Caco-2 (cell line): Measurements from ENCODE around the gene MNAT1. TPM values are rescaled to one million over a fixed set of nuclear protein-coding genes. Genes with fewer than 3 reads are reported as not detected.

Source experiments
- BruUV-seq: library from RNA; stranded (reverse); fragments of 400-500 nt; replicated peaks from 2 replicates; lab custom pipeline; 2021; lab: Mats Ljungman, UMichigan
- CTCF ChIA-PET: fragments of 300-600 bp; sonication (Branson Sonifier 250); formaldehyde crosslinking; loops from one replicate; lab custom pipeline; 2022; ENCODE audit warnings: antibody characterized with exemption; lab: Charles Lee
- POLR2A ChIA-PET: fragments of 300-600 bp; sonication (Branson Sonifier 250); formaldehyde crosslinking; loops from one replicate; lab custom pipeline; 2022; ENCODE audit warnings: antibody characterized with exemption; lab: Charles Lee
- DNase-seq, 2 experiments: peaks; one replicate each; pipeline versions ENCODE4 v3.0.0 to v3.0.0-alpha.2; 2020 to 2022
- H3K27me3 ChIP-seq: replicated peaks from 2 replicates; pipeline ENCODE4 v1.6.0; 2011; ENCODE audit warnings: low read length; ENCODE audit not compliant: control insufficient read depth, insufficient read depth
- H3K36me3 ChIP-seq: 2 replicates; pipeline ENCODE4 v1.5.1; 2011; ENCODE audit warnings: low read length; ENCODE audit not compliant: control insufficient read depth, insufficient read depth
- H3K4me1 ChIP-seq: fragments of 250-450 bp; sonication (Bioruptor Pico); 2 replicates; pipeline ENCODE4 v1.5.1; 2020; ENCODE audit warnings: mild to moderate bottlenecking
- H3K4me3 ChIP-seq: 2 replicates; pipeline ENCODE4 v1.5.1; 2011; ENCODE audit warnings: low read depth, mild to moderate bottlenecking, control low read depth, low read length
- H3K9me3 ChIP-seq: fragments of 250-450 bp; sonication (Bioruptor Pico); 2 replicates; pipeline ENCODE4 v1.5.1; 2020; ENCODE audit warnings: mild to moderate bottlenecking, moderate library complexity
- H3K27ac Mint-ChIP-seq: one replicate; pipeline ENCODE4 v1.8.0; 2022; ENCODE audit warnings: mixed read lengths; ENCODE audit not compliant: unreplicated experiment
- H3K27me3 Mint-ChIP-seq: one replicate; pipeline ENCODE4 v1.8.0; 2022; ENCODE audit warnings: mixed read lengths; ENCODE audit not compliant: insufficient read depth, unreplicated experiment
- H3K36me3 Mint-ChIP-seq: one replicate; pipeline ENCODE4 v1.8.0; 2022; ENCODE audit warnings: mild to moderate bottlenecking, mixed read lengths; ENCODE audit not compliant: insufficient read depth, unreplicated experiment
- H3K4me1 Mint-ChIP-seq: one replicate; pipeline ENCODE4 v1.8.0; 2022; ENCODE audit warnings: low read depth, mixed read lengths; ENCODE audit not compliant: unreplicated experiment
- H3K4me3 Mint-ChIP-seq: one replicate; pipeline ENCODE4 v1.8.0; 2022; ENCODE audit warnings: mild to moderate bottlenecking, moderate library complexity, mixed read lengths; ENCODE audit not compliant: unreplicated experiment
- H3K9me3 Mint-ChIP-seq: one replicate; pipeline ENCODE4 v1.8.0; 2022; ENCODE audit warnings: mixed read lengths; ENCODE audit not compliant: unreplicated experiment
- intact Hi-C: fragments of 100-400 bp; cut with micrococcal nuclease; formaldehyde crosslinking; loops from one replicate; pipeline ENCODE4 v1.10.0; 2022; ENCODE audit not compliant: unreplicated experiment
- total RNA-seq: library from RNA; stranded (reverse); gene quantifications from 2 replicates; pipeline ENCODE4 v1.2.3, GENCODE V29; 2022
- TF ChIP-seq, protein P1 (sequence below), 2 experiments: fragments of 200-600 bp in 1 of 2; IDR thresholded peaks; 1 replicate in 1 of 2; 2 replicates in 1 of 2; pipeline versions ENCODE4 v1.5.1 to v1.8.0; 2011 to 2022; ENCODE audit warnings: antibody characterized with exemption in 1 of 2, control low read depth in 1 of 2, inconsistent platforms in 1 of 2, low read depth in 1 of 2, low read length in 1 of 2, mild to moderate bottlenecking in 1 of 2, moderate library complexity in 1 of 2; ENCODE audit not compliant: insufficient read depth in 1 of 2, severe bottlenecking in 1 of 2, unreplicated experiment in 1 of 2

MNAT1 gene
- total RNA-seq, 1 experiment from 2014 or later = 36.4 TPM

DNA sequence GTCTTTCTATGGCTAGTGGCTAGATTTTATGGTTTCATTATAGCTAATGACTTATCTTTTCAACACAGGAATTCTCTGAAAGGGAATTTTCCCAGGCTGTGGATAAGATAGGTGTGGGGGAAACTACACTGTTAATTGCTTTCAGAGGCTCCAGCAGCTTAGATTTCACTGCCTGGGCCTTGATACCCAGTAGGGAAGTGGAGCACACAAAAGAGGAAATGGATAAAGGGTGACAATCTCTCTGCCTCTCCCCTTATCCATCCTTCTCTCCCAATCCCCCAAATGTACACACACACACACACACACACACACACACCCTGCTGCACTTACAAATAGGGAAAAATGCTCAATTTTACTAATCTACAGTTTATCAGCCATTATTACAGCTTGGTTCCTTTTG, 29.5 kb upstream of the MNAT1 start:
- Histone ChIP-seq H3K4me1 (no peaks in the 10 kb centered on the region), H3K9me3 (no peaks in the 10 kb centered on the region), H3K36me3 (no peaks in the 10 kb centered on the region), H3K4me3 (no peak overlapping the region), H3K27me3 (no peaks in the 10 kb centered on the region)
- H3K27me3 Mint-ChIP-seq = peaks cover 4% of the 10 kb centered on the region
- ChIA-PET POLR2A (interaction anchor here (0.7 kb wide), 1 partner anchor 320 kb away, joined by 4 read pairs; no protein-coding TSS in a partner anchor), CTCF (no interaction called here)
- H3K27ac Mint-ChIP-seq = no peak overlapping the region
- H3K4me1 Mint-ChIP-seq = no peaks in the 10 kb centered on the region
- H3K4me3 Mint-ChIP-seq = no peak overlapping the region
- peaks cover 10% of the 10 kb centered on the region for H3K9me3 Mint-ChIP-seq
- no peaks in the 10 kb centered on the region for H3K36me3 Mint-ChIP-seq
- no TSS peak for BruUV-seq
- TF ChIP-seq, protein P1, sequence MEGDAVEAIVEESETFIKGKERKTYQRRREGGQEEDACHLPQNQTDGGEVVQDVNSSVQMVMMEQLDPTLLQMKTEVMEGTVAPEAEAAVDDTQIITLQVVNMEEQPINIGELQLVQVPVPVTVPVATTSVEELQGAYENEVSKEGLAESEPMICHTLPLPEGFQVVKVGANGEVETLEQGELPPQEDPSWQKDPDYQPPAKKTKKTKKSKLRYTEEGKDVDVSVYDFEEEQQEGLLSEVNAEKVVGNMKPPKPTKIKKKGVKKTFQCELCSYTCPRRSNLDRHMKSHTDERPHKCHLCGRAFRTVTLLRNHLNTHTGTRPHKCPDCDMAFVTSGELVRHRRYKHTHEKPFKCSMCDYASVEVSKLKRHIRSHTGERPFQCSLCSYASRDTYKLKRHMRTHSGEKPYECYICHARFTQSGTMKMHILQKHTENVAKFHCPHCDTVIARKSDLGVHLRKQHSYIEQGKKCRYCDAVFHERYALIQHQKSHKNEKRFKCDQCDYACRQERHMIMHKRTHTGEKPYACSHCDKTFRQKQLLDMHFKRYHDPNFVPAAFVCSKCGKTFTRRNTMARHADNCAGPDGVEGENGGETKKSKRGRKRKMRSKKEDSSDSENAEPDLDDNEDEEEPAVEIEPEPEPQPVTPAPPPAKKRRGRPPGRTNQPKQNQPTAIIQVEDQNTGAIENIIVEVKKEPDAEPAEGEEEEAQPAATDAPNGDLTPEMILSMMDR (IDR thresholded peaks at IDR 0.05; ENCODE audit: insufficient read depth in 1 of 2, low read depth in 1 of 2, low read length in 1 of 2, severe bottlenecking in 1 of 2, unreplicated experiment in 1 of 2) = no peak
- intact Hi-C loops = no loop called here
- no peak for DNase-seq

DNA sequence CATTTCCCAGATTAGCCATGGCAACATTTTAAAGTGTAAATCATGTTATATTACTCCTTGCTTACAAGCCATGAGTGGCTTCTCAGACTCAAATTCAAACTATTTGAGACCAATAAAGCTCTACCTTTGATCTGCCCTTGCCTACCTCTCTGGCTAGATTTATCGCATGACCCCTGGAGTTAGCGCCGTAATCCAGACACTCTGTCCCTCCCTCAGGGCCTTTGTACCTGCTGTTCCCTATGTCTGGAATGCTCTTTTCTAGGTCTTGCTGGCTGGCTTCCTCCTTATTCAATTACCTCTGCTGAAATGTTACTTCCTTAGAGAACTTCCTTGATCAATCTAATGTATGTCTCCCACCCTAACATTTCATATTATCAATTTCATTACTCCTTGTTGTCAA, 26.7 kb upstream of the MNAT1 start:
- Histone ChIP-seq H3K4me1 (no peaks in the 10 kb centered on the region), H3K4me3 (no peak overlapping the region), H3K36me3 (no peaks in the 10 kb centered on the region), H3K9me3 (no peaks in the 10 kb centered on the region), H3K27me3 (no peaks in the 10 kb centered on the region)
- Mint-ChIP-seq H3K4me1 (no peaks in the 10 kb centered on the region), H3K36me3 (no peaks in the 10 kb centered on the region), H3K27ac (no peak overlapping the region), H3K9me3 (no peaks in the 10 kb centered on the region), H3K27me3 (no peaks in the 10 kb centered on the region), H3K4me3 (no peak overlapping the region)
- no TSS peak for BruUV-seq
- intact Hi-C loops = no loop called here
- CTCF ChIA-PET = no interaction called here
- no peak for DNase-seq
- TF ChIP-seq, protein P1 (IDR thresholded peaks at IDR 0.05; ENCODE audit: insufficient read depth in 1 of 2, low read depth in 1 of 2, low read length in 1 of 2, severe bottlenecking in 1 of 2, unreplicated experiment in 1 of 2) = no peak
- POLR2A ChIA-PET = no interaction called here

DNA sequence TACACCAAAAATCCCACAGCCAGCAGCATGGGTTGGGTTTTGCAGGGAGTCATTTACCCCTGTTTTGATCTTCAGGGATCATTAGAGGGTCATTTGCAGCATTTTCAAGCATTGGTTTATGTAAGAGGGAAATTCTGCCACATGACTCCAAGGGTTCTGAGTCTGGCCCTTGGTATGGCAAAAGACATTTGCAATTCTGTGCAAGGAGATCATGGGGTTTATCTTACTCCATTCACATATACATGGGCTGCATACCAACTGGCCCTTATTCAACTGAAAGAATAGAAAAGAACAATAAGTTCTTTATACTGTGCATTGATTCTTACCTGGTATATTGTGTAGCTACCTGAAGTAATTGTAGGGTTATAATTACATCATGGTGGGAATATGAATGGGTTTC, 24.1 kb upstream of the MNAT1 start:
- no peak overlapping the region for H3K4me3 Mint-ChIP-seq
- H3K9me3 Mint-ChIP-seq = no peaks in the 10 kb centered on the region
- no peak overlapping the region for H3K27ac Mint-ChIP-seq
- ChIA-PET POLR2A (no interaction called here), CTCF (no interaction called here)
- H3K4me1 Mint-ChIP-seq = no peaks in the 10 kb centered on the region
- H3K27me3 Mint-ChIP-seq = no peaks in the 10 kb centered on the region
- Histone ChIP-seq H3K4me3 (no peak overlapping the region), H3K9me3 (no peaks in the 10 kb centered on the region), H3K27me3 (no peaks in the 10 kb centered on the region), H3K4me1 (no peaks in the 10 kb centered on the region), H3K36me3 (no peaks in the 10 kb centered on the region)
- TF ChIP-seq, protein P1 (IDR thresholded peaks at IDR 0.05; ENCODE audit: insufficient read depth in 1 of 2, low read depth in 1 of 2, low read length in 1 of 2, severe bottlenecking in 1 of 2, unreplicated experiment in 1 of 2) = no peak
- DNase-seq = no peak
- intact Hi-C loops = no loop called here
- no TSS peak for BruUV-seq
- no peaks in the 10 kb centered on the region for H3K36me3 Mint-ChIP-seq
